HepG2 (cell line): Measurements from ENCODE around the gene RPF1. TPM values are rescaled to one million over a fixed set of nuclear protein-coding genes. Genes with fewer than 3 reads are reported as not detected.

Source experiments
- ATAC-seq: fragments of 200-7000 bp; cut with Tn5 transposase; 3 replicates; pipeline ENCODE4 v1.9.1; 2020; ENCODE audit warnings: mild to moderate bottlenecking, moderate library complexity
- BruUV-seq: library from RNA; stranded (reverse); fragments of 400-500 nt; replicated peaks from 2 replicates; lab custom pipeline; 2021; lab: Mats Ljungman, UMichigan
- CTCF ChIA-PET: fragments of 300-600 bp; formaldehyde crosslinking; extraction: SDS; loops from one replicate; lab custom pipeline; 2021; ENCODE audit warnings: low total read pairs, inconsistent platforms, low intra/inter-chr PET ratio; lab: Yijun Ruan, JAX
- POLR2A ChIA-PET: fragments of 350-600 bp; sonication (Branson Sonifier 250); formaldehyde crosslinking; loops from one replicate; lab custom pipeline; 2020; ENCODE audit warnings: antibody characterized with exemption, inconsistent platforms; lab: Yijun Ruan, JAX
- DNase-seq: peaks from one replicate; pipeline ENCODE4 v3.0.0-alpha.2; 2015; ENCODE audit warnings: low spot score
- FAIRE-seq: peaks from 3 replicates; lab custom pipeline; 2011; peaks lifted over from hg19 to GRCh38; lab: Jason Lieb, UNC
- H2AFZ ChIP-seq: one replicate; pipeline ENCODE4 v1.6.1; 2011; ENCODE audit warnings: low read length, inconsistent platforms
- H3K27ac ChIP-seq: fragments of 300-600 bp; 3 replicates; pipeline ENCODE4 v1.8.0; 2011; ENCODE audit warnings: mixed run types, mild to moderate bottlenecking, mixed read lengths, low read length, inconsistent platforms; ENCODE audit not compliant: insufficient read depth; ENCODE audit errors: extremely low read length
- H3K27me3 ChIP-seq, 2 experiments: fragments of 200-600 bp in 1 of 2; 2 replicates in 1 of 2; 3 replicates in 1 of 2; pipeline versions ENCODE4 v1.6.0 to v1.8.0; 2011; ENCODE audit warnings: low read length in 2 of 2, mild to moderate bottlenecking in 2 of 2, moderate library complexity in 2 of 2, inconsistent platforms in 1 of 2; ENCODE audit not compliant: insufficient read depth in 2 of 2, control insufficient read depth in 1 of 2
- H3K36me3 ChIP-seq, 2 experiments: fragments of 200-600 bp in 1 of 2; replicated peaks in 1 of 2; 2 replicates in 1 of 2; 3 replicates in 1 of 2; pipeline versions ENCODE4 v1.5.1 to v1.8.0; 2011; ENCODE audit warnings: low read length in 2 of 2, inconsistent platforms in 1 of 2; ENCODE audit not compliant: insufficient read depth in 2 of 2, control insufficient read depth in 1 of 2
- H3K4me1 ChIP-seq: 2 replicates; pipeline ENCODE4 v1.5.1; 2012; ENCODE audit warnings: low read length, inconsistent platforms; ENCODE audit not compliant: insufficient read depth
- H3K4me2 ChIP-seq: 2 replicates; pipeline ENCODE4 v1.6.0; 2011; ENCODE audit warnings: low read depth, low read length, inconsistent platforms
- H3K4me3 ChIP-seq, 3 experiments: fragments of 200-600 bp in 1 of 3; sonication (generic), shearing (Covaris generic) in 1 of 3; replicated peaks in 1 of 3; 2 replicates each; pipeline ENCODE4 v1.5.1; 2011 to 2016; ENCODE audit warnings: low read length in 3 of 3, inconsistent platforms in 2 of 3, low read depth in 2 of 3, mild to moderate bottlenecking in 2 of 3, control low read depth in 1 of 3, mixed read lengths in 1 of 3; ENCODE audit not compliant: insufficient read depth in 1 of 3
- H3K79me2 ChIP-seq: one replicate; pipeline ENCODE4 v1.6.1; 2011; ENCODE audit warnings: low read length, inconsistent platforms; ENCODE audit not compliant: insufficient read depth
- H3K9ac ChIP-seq: 2 replicates; pipeline ENCODE4 v1.6.0; 2011; ENCODE audit warnings: mild to moderate bottlenecking, low read depth, low read length, inconsistent platforms; ENCODE audit not compliant: insufficient read depth
- H3K9me3 ChIP-seq: 2 replicates; pipeline ENCODE4 v1.5.1; 2012; ENCODE audit warnings: mild to moderate bottlenecking, low read length
- H4K20me1 ChIP-seq: 2 replicates; pipeline ENCODE4 v1.6.0; 2011; ENCODE audit warnings: inconsistent platforms, mild to moderate bottlenecking, low read length, moderate library complexity; ENCODE audit not compliant: insufficient read depth
- CTCF ChIP-seq: sonication (generic); formaldehyde crosslinking; IDR thresholded peaks from 2 replicates; pipeline ENCODE4 v1.5.0; 2020; ENCODE audit warnings: mild to moderate bottlenecking, missing genetic modification reagents, moderate library complexity
- KDM6A ChIP-seq: IDR thresholded peaks from 2 replicates; pipeline ENCODE4 v1.6.1; 2016; ENCODE audit warnings: low read depth
- NFE2L1 ChIP-seq: sonication (generic); formaldehyde crosslinking; IDR thresholded peaks from 2 replicates; pipeline ENCODE4 v1.4.0; 2020; ENCODE audit warnings: missing genetic modification reagents, mild to moderate bottlenecking, borderline replicate concordance
- POLR2A ChIP-seq, 2 experiments: IDR thresholded peaks; 2 replicates each; pipeline ENCODE4 v1.6.1; 2011; ENCODE audit warnings: low read depth in 2 of 2, low read length in 2 of 2, mild to moderate bottlenecking in 1 of 2, moderate library complexity in 1 of 2; ENCODE audit not compliant: insufficient read depth in 1 of 2
- SIN3A ChIP-seq: IDR thresholded peaks from 2 replicates; pipeline ENCODE4 v1.6.1; 2011; ENCODE audit warnings: low read depth, mild to moderate bottlenecking, control low read depth, low read length, borderline replicate concordance
- SMC3 ChIP-seq: IDR thresholded peaks from 2 replicates; pipeline ENCODE4 v1.6.1; 2011; ENCODE audit warnings: low read length, improper control_type of control experiment
- STAG1 ChIP-seq: sonication (generic); formaldehyde crosslinking; IDR thresholded peaks from 2 replicates; pipeline ENCODE4 v1.4.0; 2020; ENCODE audit warnings: missing genetic modification reagents
- ZNF260 ChIP-seq: sonication (generic); formaldehyde crosslinking; IDR thresholded peaks from 2 replicates; pipeline ENCODE4 v1.4.0; 2020; ENCODE audit warnings: missing genetic modification reagents, low read depth, mild to moderate bottlenecking, borderline replicate concordance
- ZNF292 ChIP-seq: sonication (generic); formaldehyde crosslinking; IDR thresholded peaks from 2 replicates; pipeline ENCODE4 v1.8.1; 2022; ENCODE audit warnings: mild to moderate bottlenecking, low read depth, missing genetic modification reagents, borderline replicate concordance
- ZNF326 ChIP-seq: sonication (generic); formaldehyde crosslinking; IDR thresholded peaks from 2 replicates; pipeline ENCODE4 v1.4.0; 2020; ENCODE audit warnings: missing genetic modification reagents, borderline replicate concordance
- WGBS: methylation state at CpG from one replicate; pipeline ENCODE4 v1.1.6; 2017; ENCODE audit warnings: low lambda C conversion rate; 5-methylcytosine and 5-hydroxymethylcytosine counted together
- in situ Hi-C: cut with HindIII; loops from 2 replicates; pipeline ENCODE4 v1.10.0; 2017; ENCODE audit warnings: low pct_unique_long_range_greater_than_20kb; ENCODE audit not compliant: extremely low pct_ligation_motif_present
- intact Hi-C: fragments of 100-400 bp; cut with micrococcal nuclease; formaldehyde crosslinking; loops from one replicate; pipeline ENCODE4 v1.10.0; 2022; ENCODE audit not compliant: unreplicated experiment
- polyA plus RNA-seq, 8 experiments: library from polyadenylated mRNA; depleted of rRNA in 3 of 8; stranded (reverse) in 7 of 8; unstranded in 1 of 8; fragments of >200 nt; fragmentation: Illumina TruSeq in 4 of 8; extraction: Trizol in 4 of 8; gene quantifications; 2 replicates each; pipeline versions ENCODE4 v1.2.1 to v1.2.3, GENCODE V29; 2011 to 2016; ENCODE audit warnings: low read depth in 4 of 8, missing spikeins in 1 of 8, mixed read lengths in 1 of 8; ENCODE audit not compliant: insufficient read depth in 1 of 8
- total RNA-seq, 5 experiments: library from RNA; depleted of rRNA; stranded (reverse); fragments of >200 nt; fragmentation: Illumina TruSeq; extraction: Trizol; gene quantifications; 2 replicates each; pipeline ENCODE4 v1.2.3, GENCODE V29; 2016; ENCODE audit warnings: low read depth in 1 of 5

The RPF1 gene
- total and polyA plus RNA-seq, 2 of the 13 experiments (the other 11 are each of a cell fraction or from before 2014, with no cell fraction given), result 23.0 to 39.0 TPM

- Histone ChIP-seq H4K20me1 (no peaks in the 10 kb centered on the region), H3K27me3 (no peaks in the 10 kb centered on the region), H3K79me2 (no peaks in the 10 kb centered on the region), H3K27ac (no peak overlapping the region), H3K9ac (no peak overlapping the region), H3K4me3 (no peak overlapping the region), H2AFZ (no peak overlapping the region), H3K9me3 (no peaks in the 10 kb centered on the region), H3K4me2 (no peak overlapping the region), H3K36me3 (no peaks in the 10 kb centered on the region), H3K4me1 (no peaks in the 10 kb centered on the region)
- no peak for TF ChIP-seq ZNF326 (CRISPR knock-in tag)
- TF ChIP-seq SIN3A, result no peak
- no peak for TF ChIP-seq ZNF260 (CRISPR knock-in tag)
- TF ChIP-seq SMC3, result peak; percentile 68; the same call in 1 of the 2 replicates
- TF ChIP-seq NFE2L1 (CRISPR knock-in tag), result no peak
- no peak for TF ChIP-seq ZNF292 (CRISPR knock-in tag)
- peak; percentile 69 for TF ChIP-seq STAG1 (CRISPR knock-in tag)
- no peak for TF ChIP-seq KDM6A (CRISPR knock-in tag)
- peak; percentile 47 for TF ChIP-seq CTCF (CRISPR knock-in tag)
- no peak for TF ChIP-seq POLR2A (IDR thresholded peaks at IDR 0.05; ENCODE audit: insufficient read depth in 1 of 2, low read depth in 2 of 2, low read length in 2 of 2)
- ATAC-seq (peak; percentile 73), DNase-seq (peak; percentile 30), FAIRE-seq (peak; percentile 36)
- in situ Hi-C loops, result loop anchor here (5.0 kb wide), 1 partner anchor 160 kb away; no protein-coding TSS in a partner anchor
- CTCF ChIA-PET, result interaction anchor here (1.6 to 2.7 kb wide), 2 partner anchors 162 to 311 kb away, joined by 5 to 19 read pairs; no protein-coding TSS in a partner anchor
- WGBS, result 2% methylated on average over 2 of the region's 2 CpGs
- intact Hi-C loops, result loop anchor here (1.0 to 5.0 kb wide), 3 partner anchors 100 to 330 kb away; no protein-coding TSS in a partner anchor
- POLR2A ChIA-PET, result no interaction called here
- BruUV-seq, result no TSS peak
Measured at GRCh38 chr1:84442256-84442655, 36.8 kb upstream of the RPF1 start.
